Vagina (tissue), 2 donors: ENCODE data around the gene ECT2. TPM values are rescaled to one million over a fixed set of nuclear protein-coding genes. Genes with fewer than 3 reads are reported as not detected.

Experiments
- DNase-seq, 2 donors: peaks; one replicate each; pipeline ENCODE4 v3.0.0-alpha.2; 2017; ENCODE audit errors: extremely low spot score in 2 of 2
- H3K27ac ChIP-seq: fragments of 200-600 bp; sonication (generic); one replicate; pipeline ENCODE4 v1.5.1; 2019
- H3K27me3 ChIP-seq: fragments of 200-600 bp; sonication (generic); one replicate; pipeline ENCODE4 v1.5.1; 2019
- H3K36me3 ChIP-seq, 2 donors: fragments of 200-600 bp; sonication (generic); one replicate each; pipeline ENCODE4 v1.5.1; 2017 to 2019
- H3K4me1 ChIP-seq: fragments of 200-600 bp; sonication (generic); one replicate; pipeline ENCODE4 v1.5.1; 2019
- H3K4me3 ChIP-seq, 2 donors: fragments of 200-600 bp; sonication (generic); 1 replicate in 1 of 2; 2 replicates in 1 of 2; pipeline ENCODE4 v1.5.1; 2016 to 2019
- H3K9me3 ChIP-seq: fragments of 200-600 bp; sonication (generic); one replicate; pipeline ENCODE4 v1.5.1; 2019
- POLR2A ChIP-seq, 2 donors: fragments of 450-650 bp; IDR thresholded peaks; one replicate each; pipeline ENCODE4 v1.6.1; 2017; ENCODE audit warnings: antibody characterized with exemption in 2 of 2, mild to moderate bottlenecking in 2 of 2, moderate library complexity in 2 of 2
- POLR2AphosphoS5 ChIP-seq, 2 donors: sonication (generic); formaldehyde crosslinking; IDR thresholded peaks; one replicate each; pipeline ENCODE4 v1.9.0; 2017; ENCODE audit warnings: antibody characterized with exemption in 2 of 2, mild to moderate bottlenecking in 2 of 2, low read depth in 1 of 2; ENCODE audit not compliant: insufficient read depth in 1 of 2
- intact Hi-C: fragments of 100-400 bp; cut with DNase I; formaldehyde crosslinking; loops from one replicate; pipeline ENCODE4 v1.15.1; 2023
- total RNA-seq: library from RNA; depleted of rRNA; stranded (reverse); fragments of >200 nt; gene quantifications from one replicate; pipeline ENCODE4 v1.2.3, GENCODE V29; 2016
- TF ChIP-seq, protein P1 (sequence below), 3 experiments: fragments of 450-650 bp in 2 of 3; fragments of 200-600 bp in 1 of 3; sonication (generic) in 1 of 3; IDR thresholded peaks; one replicate each; pipeline ENCODE4 v1.5.1; 2017 to 2019; ENCODE audit warnings: antibody characterized with exemption in 3 of 3, mild to moderate bottlenecking in 2 of 3, moderate library complexity in 2 of 3

Gene ECT2
- total RNA-seq, 1 donor from 2014 or later, result 6.4 TPM

DNA sequence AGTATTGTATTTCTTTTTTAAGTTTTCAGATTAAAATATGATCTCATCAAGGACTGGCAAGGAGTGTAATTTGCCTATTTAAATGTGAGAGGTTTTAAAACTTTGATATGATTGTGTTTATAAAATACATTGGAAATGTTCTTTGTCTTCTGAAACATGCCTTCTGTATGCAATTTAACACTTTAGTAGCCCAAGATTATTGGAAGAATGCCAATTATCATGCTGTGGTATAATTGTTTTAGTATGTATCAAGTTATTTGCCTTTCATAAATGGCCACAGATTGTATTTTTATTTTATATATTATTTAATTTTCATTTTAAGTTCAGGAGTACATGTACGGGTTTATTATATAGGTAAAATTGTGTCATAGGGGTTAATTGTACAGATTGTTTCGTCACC lies 31.7 kb downstream of the ECT2 start:
- TF ChIP-seq POLR2A (IDR thresholded peaks at IDR 0.05), result no peak
- no peak for TF ChIP-seq POLR2AphosphoS5 (IDR thresholded peaks at IDR 0.05; ENCODE audit: insufficient read depth in 1 of 2, low read depth in 1 of 2)
- TF ChIP-seq, protein P1, sequence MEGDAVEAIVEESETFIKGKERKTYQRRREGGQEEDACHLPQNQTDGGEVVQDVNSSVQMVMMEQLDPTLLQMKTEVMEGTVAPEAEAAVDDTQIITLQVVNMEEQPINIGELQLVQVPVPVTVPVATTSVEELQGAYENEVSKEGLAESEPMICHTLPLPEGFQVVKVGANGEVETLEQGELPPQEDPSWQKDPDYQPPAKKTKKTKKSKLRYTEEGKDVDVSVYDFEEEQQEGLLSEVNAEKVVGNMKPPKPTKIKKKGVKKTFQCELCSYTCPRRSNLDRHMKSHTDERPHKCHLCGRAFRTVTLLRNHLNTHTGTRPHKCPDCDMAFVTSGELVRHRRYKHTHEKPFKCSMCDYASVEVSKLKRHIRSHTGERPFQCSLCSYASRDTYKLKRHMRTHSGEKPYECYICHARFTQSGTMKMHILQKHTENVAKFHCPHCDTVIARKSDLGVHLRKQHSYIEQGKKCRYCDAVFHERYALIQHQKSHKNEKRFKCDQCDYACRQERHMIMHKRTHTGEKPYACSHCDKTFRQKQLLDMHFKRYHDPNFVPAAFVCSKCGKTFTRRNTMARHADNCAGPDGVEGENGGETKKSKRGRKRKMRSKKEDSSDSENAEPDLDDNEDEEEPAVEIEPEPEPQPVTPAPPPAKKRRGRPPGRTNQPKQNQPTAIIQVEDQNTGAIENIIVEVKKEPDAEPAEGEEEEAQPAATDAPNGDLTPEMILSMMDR (IDR thresholded peaks at IDR 0.05), result no peak

DNA sequence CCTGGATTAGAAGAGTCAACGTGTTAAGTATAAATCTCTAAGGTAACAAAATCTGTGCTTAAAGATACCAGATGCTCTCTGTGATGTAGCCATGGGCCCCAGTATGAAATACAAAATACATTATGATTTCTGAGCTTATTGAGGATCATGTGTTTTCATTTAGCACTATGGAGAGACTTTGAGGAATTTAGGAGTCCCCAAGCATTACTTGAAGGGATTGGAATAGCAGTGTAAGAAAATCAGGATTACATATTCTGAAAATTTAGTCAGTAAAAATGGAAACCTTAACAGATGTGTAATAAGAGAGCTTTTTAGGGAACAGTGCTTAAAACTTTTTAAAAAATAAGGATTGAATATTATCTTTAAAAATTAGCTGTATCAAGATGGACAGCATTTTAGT lies 35.5 kb downstream of the ECT2 start:
- TF ChIP-seq POLR2A (IDR thresholded peaks at IDR 0.05), result no peak
- TF ChIP-seq, protein P1 (IDR thresholded peaks at IDR 0.05), result no peak
- TF ChIP-seq POLR2AphosphoS5 (IDR thresholded peaks at IDR 0.05; ENCODE audit: insufficient read depth in 1 of 2, low read depth in 1 of 2), result no peak
- Histone ChIP-seq H3K36me3 (no peaks in the 10 kb centered on the region), H3K4me1 (no peaks in the 10 kb centered on the region), H3K27me3 (no peaks in the 10 kb centered on the region), H3K4me3 (no peak overlapping the region), H3K27ac (no peak overlapping the region), H3K9me3 (no peaks in the 10 kb centered on the region)
- no peak for DNase-seq
- intact Hi-C loops, result no loop called here

More for the DNA sequence above, 31.7 kb downstream of the ECT2 start:
- no peak for DNase-seq
- H3K9me3 ChIP-seq, result no peaks in the 10 kb centered on the region
- intact Hi-C loops, result no loop called here
- no peak overlapping the region for H3K4me3 ChIP-seq
- H3K4me1 ChIP-seq, result no peaks in the 10 kb centered on the region
- no peaks in the 10 kb centered on the region for H3K27me3 ChIP-seq
- no peak overlapping the region for H3K27ac ChIP-seq
- no peaks in the 10 kb centered on the region for H3K36me3 ChIP-seq

DNA sequence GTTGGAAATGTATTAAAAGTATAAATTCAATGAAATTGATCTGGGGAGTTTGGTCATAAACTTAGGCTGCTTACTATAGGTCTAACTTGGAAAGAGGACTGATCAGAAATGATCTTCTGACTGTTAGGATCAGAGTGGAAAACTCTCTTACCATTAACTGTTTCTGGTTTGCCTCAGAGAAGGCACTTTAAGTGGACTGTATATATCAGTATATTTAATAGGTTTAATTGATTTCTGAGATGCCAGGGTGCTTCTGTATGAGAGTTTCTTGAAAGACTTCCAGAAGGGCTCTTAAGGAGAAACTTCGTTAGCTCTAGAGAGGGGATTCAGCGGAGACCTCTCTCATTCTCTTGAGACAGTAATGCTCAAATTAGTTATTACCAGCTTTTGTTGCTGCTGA lies 36.5 kb downstream of the ECT2 start:
- no peak overlapping the region for H3K4me3 ChIP-seq
- H3K9me3 ChIP-seq, result no peaks in the 10 kb centered on the region
- intact Hi-C loops, result no loop called here

DNA sequence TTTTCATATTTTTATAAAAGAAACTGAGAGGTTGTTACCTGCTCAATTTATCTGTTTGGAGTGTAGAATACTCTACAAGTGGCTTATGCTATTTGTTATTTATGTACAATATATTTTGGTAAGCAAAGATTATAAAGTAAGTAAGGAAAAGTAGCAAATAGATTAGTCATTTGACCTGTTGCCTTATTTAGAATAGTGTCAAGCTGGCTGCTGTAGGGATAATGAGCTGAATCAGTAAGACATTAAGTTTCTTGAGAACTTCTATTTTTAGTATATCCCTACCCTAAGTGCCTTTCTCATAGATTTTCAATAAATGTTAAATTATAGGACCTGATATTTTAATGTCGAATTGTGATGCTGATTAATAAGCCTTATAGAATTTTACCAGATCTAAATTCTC lies 37.2 kb downstream of the ECT2 start:
- no peak overlapping the region for H3K4me3 ChIP-seq
- no peak overlapping the region for H3K27ac ChIP-seq
- H3K27me3 ChIP-seq, result no peaks in the 10 kb centered on the region
- DNase-seq, result no peak
- no peaks in the 10 kb centered on the region for H3K9me3 ChIP-seq
- TF ChIP-seq POLR2AphosphoS5 (IDR thresholded peaks at IDR 0.05; ENCODE audit: insufficient read depth in 1 of 2, low read depth in 1 of 2) (no peak), POLR2A (IDR thresholded peaks at IDR 0.05) (no peak)
- TF ChIP-seq, protein P1 (IDR thresholded peaks at IDR 0.05), result no peak
- no peaks in the 10 kb centered on the region for H3K36me3 ChIP-seq
- intact Hi-C loops, result no loop called here
- H3K4me1 ChIP-seq, result no peaks in the 10 kb centered on the region

More for the DNA sequence above, 36.5 kb downstream of the ECT2 start:
- Histone ChIP-seq H3K27ac (no peak overlapping the region), H3K36me3 (no peaks in the 10 kb centered on the region), H3K4me1 (no peaks in the 10 kb centered on the region), H3K27me3 (no peaks in the 10 kb centered on the region)
- no peak for DNase-seq
- TF ChIP-seq POLR2AphosphoS5 (IDR thresholded peaks at IDR 0.05; ENCODE audit: insufficient read depth in 1 of 2, low read depth in 1 of 2), result no peak
- TF ChIP-seq POLR2A (IDR thresholded peaks at IDR 0.05), result no peak
- TF ChIP-seq, protein P1 (IDR thresholded peaks at IDR 0.05), result no peak

DNA sequence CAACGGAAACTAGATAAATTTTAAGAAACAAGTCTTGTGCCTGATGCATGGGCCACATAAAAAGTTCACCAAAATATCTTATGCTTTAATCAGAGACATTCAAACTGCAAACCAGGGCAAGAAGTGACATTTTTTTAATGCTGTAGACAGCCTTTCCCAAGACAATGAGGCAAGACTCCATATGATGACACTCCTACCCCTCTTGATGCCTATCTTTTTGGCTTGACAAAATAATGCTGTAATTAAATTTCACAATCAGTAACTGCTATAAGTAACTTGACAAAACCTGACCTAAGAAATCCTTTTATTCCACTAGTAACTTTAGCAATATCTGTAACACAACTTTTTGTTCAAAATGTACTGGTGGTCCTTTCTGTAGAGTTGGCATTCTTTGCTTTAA lies 48.7 kb downstream of the ECT2 start:
- intact Hi-C loops, result no loop called here
- TF ChIP-seq, protein P1 (IDR thresholded peaks at IDR 0.05), result no peak
- Histone ChIP-seq H3K9me3 (no peaks in the 10 kb centered on the region), H3K27ac (no peak overlapping the region), H3K36me3 (no peaks in the 10 kb centered on the region), H3K4me1 (no peaks in the 10 kb centered on the region), H3K4me3 (no peak overlapping the region), H3K27me3 (no peaks in the 10 kb centered on the region)
- DNase-seq, result no peak
